Neuronal stem cell (in vitro differentiated cells): Measurements from ENCODE around the gene MTHFD1L.
"Not testable (repeated sequence)": the region's sequence is repeated elsewhere in the genome, so short reads cannot be mapped to it uniquely, and the experiment has no call there.

Experiments
- DNase-seq: peaks from one replicate; pipeline ENCODE4 v3.0.0-alpha.2; 2013; ENCODE audit warnings: low spot score
- H2AFZ ChIP-seq: one replicate; pipeline ENCODE4 v1.6.1; 2013; ENCODE audit warnings: mild to moderate bottlenecking, low read length, inconsistent platforms
- H2AK5ac ChIP-seq: 2 replicates; pipeline ENCODE4 v1.6.1; 2013; ENCODE audit warnings: low read depth, mild to moderate bottlenecking, inconsistent platforms, low read length, moderate library complexity, mixed read lengths
- H2BK120ac ChIP-seq: 2 replicates; pipeline ENCODE4 v1.6.1; 2013; ENCODE audit warnings: low read depth, mild to moderate bottlenecking, inconsistent platforms, low read length, moderate library complexity, mixed read lengths
- H2BK12ac ChIP-seq: one replicate; pipeline ENCODE4 v1.6.1; 2013; ENCODE audit warnings: low read length, inconsistent platforms
- H2BK15ac ChIP-seq: 2 replicates; pipeline ENCODE4 v1.6.1; 2013; ENCODE audit warnings: mild to moderate bottlenecking, low read length, inconsistent platforms, mixed read lengths
- H2BK5ac ChIP-seq: one replicate; pipeline ENCODE4 v1.6.1; 2013; ENCODE audit warnings: inconsistent platforms, mild to moderate bottlenecking, low read length, moderate library complexity
- H3K14ac ChIP-seq: one replicate; pipeline ENCODE4 v1.6.1; 2013; ENCODE audit warnings: low read length, inconsistent platforms
- H3K18ac ChIP-seq: 2 replicates; pipeline ENCODE4 v1.6.1; 2013; ENCODE audit warnings: low read length, inconsistent platforms
- H3K23ac ChIP-seq: 2 replicates; pipeline ENCODE4 v1.6.1; 2013; ENCODE audit warnings: low read depth, mild to moderate bottlenecking, mixed read lengths, low read length, inconsistent platforms; ENCODE audit not compliant: poor library complexity
- H3K27ac ChIP-seq: replicated peaks from 3 replicates; pipeline ENCODE4 v1.5.1; 2013; ENCODE audit warnings: low read length, inconsistent platforms
- H3K27me3 ChIP-seq, 3 experiments: 2 replicates each; pipeline ENCODE4 v1.6.1; 2013; ENCODE audit warnings: low read length in 3 of 3, mild to moderate bottlenecking in 2 of 3, inconsistent platforms in 1 of 3, low read depth in 1 of 3, mixed read lengths in 1 of 3, moderate library complexity in 1 of 3; ENCODE audit not compliant: control insufficient read depth in 3 of 3, insufficient read depth in 3 of 3
- H3K36me3 ChIP-seq, 2 donors: replicated peaks in 1 of 2; 2 replicates each; pipeline ENCODE4 v1.6.1; 2013; ENCODE audit warnings: low read length in 2 of 2; ENCODE audit not compliant: control insufficient read depth in 2 of 2, insufficient read depth in 2 of 2
- H3K4ac ChIP-seq: 2 replicates; pipeline ENCODE4 v1.6.1; 2013; ENCODE audit warnings: inconsistent platforms, mild to moderate bottlenecking, low read length, moderate library complexity
- H3K4me1 ChIP-seq, 2 donors: 1 replicate in 1 of 2; 2 replicates in 1 of 2; pipeline ENCODE4 v1.6.1; 2013; ENCODE audit warnings: low read length in 2 of 2, low read depth in 1 of 2; ENCODE audit not compliant: control insufficient read depth in 2 of 2, insufficient read depth in 1 of 2
- H3K4me2 ChIP-seq: one replicate; pipeline ENCODE4 v1.6.1; 2013; ENCODE audit warnings: mild to moderate bottlenecking, low read length, inconsistent platforms; ENCODE audit not compliant: insufficient read depth, poor library complexity, severe bottlenecking
- H3K4me3 ChIP-seq, 2 donors: 2 replicates each; pipeline ENCODE4 v1.5.1; 2013; ENCODE audit warnings: low read length in 2 of 2, mild to moderate bottlenecking in 2 of 2, inconsistent platforms in 1 of 2, moderate library complexity in 1 of 2
- H3K79me1 ChIP-seq: one replicate; pipeline ENCODE4 v1.6.1; 2013; ENCODE audit warnings: low read depth, mild to moderate bottlenecking, inconsistent platforms, low read length, moderate library complexity
- H3K9ac ChIP-seq: one replicate; pipeline ENCODE4 v1.6.1; 2013; ENCODE audit warnings: mild to moderate bottlenecking, low read depth, low read length, inconsistent platforms; ENCODE audit not compliant: poor library complexity
- H3K9me3 ChIP-seq, 2 donors: replicated peaks in 1 of 2; 2 replicates each; pipeline versions ENCODE3 to v1.6.1; 2013; ENCODE audit warnings: low read length in 2 of 2, mild to moderate bottlenecking in 2 of 2, inconsistent platforms in 1 of 2, low read depth in 1 of 2, mixed read lengths in 1 of 2, moderate library complexity in 1 of 2; ENCODE audit not compliant: control insufficient read depth in 2 of 2, insufficient read depth in 1 of 2
- H4K8ac ChIP-seq: one replicate; pipeline ENCODE4 v1.6.1; 2013; ENCODE audit warnings: low read depth, mild to moderate bottlenecking, inconsistent platforms, low read length, moderate library complexity
- H4K91ac ChIP-seq: one replicate; pipeline ENCODE4 v1.6.1; 2013; ENCODE audit warnings: low read length, low read depth, mild to moderate bottlenecking, inconsistent platforms; ENCODE audit not compliant: poor library complexity
- WGBS, 2 donors: extraction: QIAGEN DNeasy Blood & Tissue Kit; methylation state at CpG; one replicate each; pipeline ENCODE4 v1.1.7; 2013; ENCODE audit warnings: missing lambda C conversion rate in 2 of 2, mixed read lengths in 1 of 2; ENCODE audit not compliant: insufficient read length in 2 of 2, insufficient replicate concordance in 1 of 2; ENCODE audit errors: extremely low coverage in 2 of 2; 5-methylcytosine and 5-hydroxymethylcytosine counted together

MTHFD1L gene

GRCh38 chr6:151082079-151082478, 216.6 kb downstream of the MTHFD1L start:
- Histone ChIP-seq H3K4me2 (no peak overlapping the region), H4K91ac (no peak overlapping the region), H3K9ac (no peak overlapping the region), H3K27ac (no peak overlapping the region), H3K4me1 (peaks cover 0 to 3% of the 10 kb centered on the region in 2 donors), H4K8ac (no peak overlapping the region), H3K18ac (no peak overlapping the region), H3K23ac (no peak overlapping the region), H2BK15ac (no peak overlapping the region), H3K27me3 (no peaks in the 10 kb centered on the region), H3K79me1 (no peaks in the 10 kb centered on the region), H3K36me3 (peaks cover 0 to 5% of the 10 kb centered on the region in 2 donors), H2BK12ac (no peak overlapping the region), H3K4ac (no peak overlapping the region), H3K4me3 (no peak overlapping the region), H2BK5ac (no peak overlapping the region), H3K9me3 (peaks cover 2 to 4% of the 10 kb centered on the region in 2 donors), H2BK120ac (no peak overlapping the region), H2AK5ac (no peak overlapping the region), H2AFZ (no peak overlapping the region), H3K14ac (no peak overlapping the region)
- DNase-seq: no peak
- no CpG with 5 or more reads among the region's 6 CpGs for WGBS, 2 donors

GRCh38 chr6:151084275-151084674, 218.8 kb downstream of the MTHFD1L start:
- Histone ChIP-seq H3K9me3 (peaks cover 0 to 2% of the 10 kb centered on the region in 2 donors), H2AFZ (no peak overlapping the region), H3K79me1 (no peaks in the 10 kb centered on the region), H2BK120ac (no peak overlapping the region), H3K4ac (no peak overlapping the region), H3K4me2 (no peak overlapping the region), H3K4me3 (no peak overlapping the region), H3K18ac (no peak overlapping the region), H3K9ac (no peak overlapping the region), H3K36me3 (no peaks in the 10 kb centered on the region), H3K27ac (no peak overlapping the region), H2BK5ac (no peak overlapping the region), H2BK15ac (no peak overlapping the region), H3K23ac (no peak overlapping the region), H4K8ac (no peak overlapping the region), H3K4me1 (peaks cover 5 to 6% of the 10 kb centered on the region in 2 donors), H2BK12ac (no peak overlapping the region), H4K91ac (no peak overlapping the region), H3K14ac (no peak overlapping the region), H2AK5ac (no peak overlapping the region), H3K27me3 (no peaks in the 10 kb centered on the region)
- no CpG with 5 or more reads among the region's 10 CpGs for WGBS, 2 donors
- DNase-seq: no peak

- not testable (repeated sequence) for DNase-seq, H2AFZ ChIP-seq, H2AK5ac ChIP-seq, H2BK12ac ChIP-seq, H3K14ac ChIP-seq, H3K4me1 ChIP-seq, H3K4me3 ChIP-seq, H2BK120ac ChIP-seq, H2BK15ac ChIP-seq, H4K91ac ChIP-seq, H3K27me3 ChIP-seq, H3K27ac ChIP-seq, H3K23ac ChIP-seq, H3K79me1 ChIP-seq, H3K9ac ChIP-seq, H4K8ac ChIP-seq, H3K4me2 ChIP-seq, H3K9me3 ChIP-seq, H3K4ac ChIP-seq, H3K18ac ChIP-seq, H2BK5ac ChIP-seq
- no CpG with 5 or more reads among the region's 8 CpGs for WGBS, 2 donors
- peaks cover 2 to 10% of the 10 kb centered on the region in 2 donors for H3K36me3 ChIP-seq
These were observed 221.6 kb downstream of the MTHFD1L start for GRCh38 chr6:151087055-151087454.

- H3K36me3 ChIP-seq: peaks cover 4 to 18% of the 10 kb centered on the region in 2 donors
- H3K18ac ChIP-seq: no peak overlapping the region
- no peak overlapping the region for H3K4ac ChIP-seq
- no peak overlapping the region for H2BK5ac ChIP-seq
- H2BK15ac ChIP-seq: no peak overlapping the region
- H3K4me3 ChIP-seq: no peak overlapping the region
- no CpG with 5 or more reads among the region's 16 CpGs for WGBS, 2 donors
- no peak for DNase-seq
- H2BK120ac ChIP-seq: no peak overlapping the region
- no peaks in the 10 kb centered on the region for H3K27me3 ChIP-seq
- H2AFZ ChIP-seq: no peak overlapping the region
- no peak overlapping the region for H3K4me2 ChIP-seq
- no peaks in the 10 kb centered on the region for H3K79me1 ChIP-seq
- no peak overlapping the region for H3K9ac ChIP-seq
- no peak overlapping the region for H2BK12ac ChIP-seq
- H3K27ac ChIP-seq: no peak overlapping the region
- H4K8ac ChIP-seq: no peak overlapping the region
- H3K14ac ChIP-seq: no peak overlapping the region
- H3K9me3 ChIP-seq: no peaks in the 10 kb centered on the region
- no peak overlapping the region for H2AK5ac ChIP-seq
- peaks cover 6 to 8% of the 10 kb centered on the region in 2 donors for H3K4me1 ChIP-seq
- no peak overlapping the region for H4K91ac ChIP-seq
- no peak overlapping the region for H3K23ac ChIP-seq
These were observed 222.5 kb downstream of the MTHFD1L start for GRCh38 chr6:151087861-151088598.
